Activated T-cell treated with anti-CD3 and anti-CD28 coated beads for 1 hour (primary cell): ENCODE results near the gene CDC42SE2.

Source experiments
- DNase-seq: peaks from one replicate; pipeline ENCODE4 v3.0.0-alpha.2; 2020; ENCODE audit warnings: low read depth

The CDC42SE2 gene

DNA sequence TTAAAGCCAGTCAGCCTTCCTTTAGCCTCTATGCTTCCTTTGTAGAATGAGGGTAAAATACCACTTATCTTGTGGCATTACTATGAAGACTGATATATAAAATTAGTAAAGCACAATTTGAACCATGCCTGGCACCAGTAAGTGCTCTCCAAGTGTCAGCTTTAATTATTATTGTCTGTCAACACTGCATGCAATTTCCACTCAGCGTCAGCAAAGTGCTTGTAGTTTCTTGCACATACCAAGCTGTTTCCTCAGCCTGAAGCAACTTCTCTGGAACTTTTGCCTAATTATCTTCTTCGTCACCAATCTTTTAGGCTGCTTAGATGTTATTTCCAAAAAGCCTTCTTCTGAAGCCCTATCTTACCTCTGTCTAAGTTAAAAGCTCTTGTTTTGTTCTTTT is 177.3 kb downstream of the CDC42SE2 start:
- DNase-seq = no peak
